Lung (tissue), 12 donors: ENCODE results near the gene ERBB4. TPM values are rescaled to one million over a fixed set of nuclear protein-coding genes. Genes with fewer than 3 reads are reported as not detected.

Experiments used
- ATAC-seq: fragments of 200-7000 bp; cut with Tn5 transposase; one replicate; pipeline ENCODE4 v1.9.1; 2020; ENCODE audit warnings: moderate number of reproducible peaks; ENCODE audit not compliant: insufficient read depth, low FRiP score
- DNase-seq, 3 donors: peaks; one replicate each; pipeline ENCODE4 v3.0.0-alpha.2; 2013 to 2017
- H3K27ac ChIP-seq, 2 donors: one replicate each; pipeline ENCODE4 v1.5.1; 2013; ENCODE audit warnings: mild to moderate bottlenecking in 2 of 2, moderate library complexity in 2 of 2, control low read depth in 1 of 2, inconsistent platforms in 1 of 2, low read depth in 1 of 2, low read length in 1 of 2
- H3K27me3 ChIP-seq, 3 donors: one replicate each; pipeline ENCODE4 v1.5.1; 2013; ENCODE audit warnings: low read length in 2 of 3; ENCODE audit not compliant: control insufficient read depth in 3 of 3, insufficient read depth in 3 of 3
- H3K36me3 ChIP-seq, 4 donors: one replicate each; pipeline ENCODE4 v1.5.1; 2013; ENCODE audit warnings: low read length in 4 of 4, mild to moderate bottlenecking in 1 of 4, moderate library complexity in 1 of 4; ENCODE audit not compliant: control insufficient read depth in 4 of 4, insufficient read depth in 4 of 4
- H3K4me1 ChIP-seq, 5 donors: one replicate each; pipeline ENCODE4 v1.5.1; 2013; ENCODE audit warnings: low read length in 5 of 5, mild to moderate bottlenecking in 2 of 5, moderate library complexity in 1 of 5; ENCODE audit not compliant: control insufficient read depth in 5 of 5, insufficient read depth in 5 of 5
- H3K4me3 ChIP-seq: one replicate; pipeline ENCODE4 v1.5.1; 2013; ENCODE audit warnings: mild to moderate bottlenecking, control low read depth, moderate library complexity
- H3K9ac ChIP-seq, 2 donors: one replicate each; pipeline ENCODE4 v1.5.1; 2013; ENCODE audit warnings: low read length in 2 of 2, control low read depth in 1 of 2; ENCODE audit not compliant: insufficient read depth in 1 of 2
- H3K9me3 ChIP-seq, 4 donors: one replicate each; pipeline ENCODE4 v1.5.1; 2013; ENCODE audit warnings: low read length in 3 of 4, mild to moderate bottlenecking in 1 of 4, moderate library complexity in 1 of 4; ENCODE audit not compliant: control insufficient read depth in 4 of 4, insufficient read depth in 3 of 4
- CTCF ChIP-seq: IDR thresholded peaks from 2 replicates; pipeline ENCODE4 v1.5.1; 2012; ENCODE audit warnings: mild to moderate bottlenecking; ENCODE audit errors: control extremely low read depth, extremely low read depth
- WGBS, 2 donors: extraction: QIAGEN DNeasy Blood & Tissue Kit; methylation state at CpG; one replicate each; pipeline ENCODE4 v1.1.7; 2013; 5-methylcytosine and 5-hydroxymethylcytosine counted together
- polyA plus RNA-seq, 2 donors: library from polyadenylated mRNA; stranded (reverse); fragments of 200-250 nt; gene quantifications; one replicate each; pipeline ENCODE4 v1.2.1, GENCODE V29; 2013
- total RNA-seq, 2 donors: library from RNA; depleted of rRNA in 1 of 2; stranded (reverse); fragments of >200 nt in 1 of 2; gene quantifications; one replicate each; pipeline ENCODE4 v1.2.1, GENCODE V29; 2014 to 2021
- donor health status: control.
- donor health status: control.
- donor health status: Bipolar disorder and iron deficiency.
- donor health status: healthy.
- donor health status: DM: yes; HTN: yes; CAD: no.

The ERBB4 gene
- total and polyA plus RNA-seq, 4 donors: 0.41 to 16.8 (median 5.3) TPM

DNA sequence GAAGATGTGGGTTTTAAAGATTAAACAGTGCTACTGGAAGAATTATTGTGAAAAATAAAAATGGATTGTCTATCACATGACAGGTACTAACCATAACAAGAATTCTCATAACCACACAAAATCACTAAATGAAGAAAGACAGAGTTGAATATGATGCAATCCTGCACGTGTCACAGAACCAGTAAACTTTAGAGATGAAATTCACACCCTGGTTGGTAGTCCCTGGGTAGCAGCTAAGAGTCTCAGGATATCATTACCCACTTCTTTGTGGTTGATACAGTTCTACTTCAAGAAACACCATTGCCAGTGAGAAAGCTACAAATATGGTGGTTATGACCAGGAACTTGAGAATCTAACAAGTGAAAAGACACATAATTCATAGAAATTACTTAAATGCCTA lies 450.2 kb downstream of the ERBB4 start:
- H3K4me3 ChIP-seq: no peak overlapping the region
- no peak overlapping the region for H3K9ac ChIP-seq
- no peaks in the 10 kb centered on the region for H3K27me3 ChIP-seq
- H3K4me1 ChIP-seq: no peaks in the 10 kb centered on the region
- no peak for TF ChIP-seq CTCF
- no peaks in the 10 kb centered on the region for H3K9me3 ChIP-seq
- no peak overlapping the region for H3K27ac ChIP-seq
- no peak for DNase-seq
- H3K36me3 ChIP-seq: no peaks in the 10 kb centered on the region
- ATAC-seq: no peak
- 46 to 55% methylated on average over 1 of the region's 1 CpG for WGBS, 2 donors

DNA sequence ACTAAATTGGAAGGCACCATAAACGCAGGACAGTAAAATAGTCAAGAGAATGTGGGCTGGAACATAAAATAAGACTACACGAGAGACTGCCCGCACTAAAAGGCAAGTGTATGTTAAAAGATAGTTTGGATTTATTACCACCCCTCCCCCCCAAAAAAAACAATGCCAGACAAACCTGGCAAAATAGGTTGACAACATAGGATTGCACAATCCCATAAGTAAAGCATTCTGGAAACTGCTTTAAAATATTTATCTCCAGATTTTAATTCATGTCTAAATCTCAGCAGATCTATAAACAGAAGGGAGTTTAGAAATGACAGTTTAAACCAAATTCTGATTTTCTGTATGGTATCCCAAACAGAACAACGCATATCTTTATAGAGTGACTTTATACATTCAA lies 455.1 kb downstream of the ERBB4 start:
- H3K27ac ChIP-seq: no peak overlapping the region
- ATAC-seq (no peak), DNase-seq (no peak)
- no peak overlapping the region for H3K4me3 ChIP-seq
- H3K27me3 ChIP-seq: no peaks in the 10 kb centered on the region
- no peaks in the 10 kb centered on the region for H3K9me3 ChIP-seq
- no peak for TF ChIP-seq CTCF
- H3K4me1 ChIP-seq: no peaks in the 10 kb centered on the region
- no peaks in the 10 kb centered on the region for H3K36me3 ChIP-seq
- 88 to 91% methylated on average over 4 of the region's 4 CpGs for WGBS, 2 donors
- no peak overlapping the region for H3K9ac ChIP-seq

GRCh38 chr2:212078103-212078502 lies 460.5 kb downstream of the ERBB4 start:
- Histone ChIP-seq H3K4me1 (no peaks in the 10 kb centered on the region), H3K9me3 (no peaks in the 10 kb centered on the region), H3K27ac (no peak overlapping the region), H3K9ac (no peak overlapping the region), H3K36me3 (no peaks in the 10 kb centered on the region), H3K27me3 (no peaks in the 10 kb centered on the region), H3K4me3 (no peak overlapping the region)
- WGBS, 2 donors: 67 to 85% methylated on average over 4 of the region's 4 CpGs
- DNase-seq (no peak), ATAC-seq (no peak)
- no peak for TF ChIP-seq CTCF

- DNase-seq: no peak
- H3K9me3 ChIP-seq: no peaks in the 10 kb centered on the region
- no peak overlapping the region for H3K4me3 ChIP-seq
- TF ChIP-seq CTCF: no peak
- ATAC-seq: no peak
- H3K4me1 ChIP-seq: no peaks in the 10 kb centered on the region
- no peak overlapping the region for H3K27ac ChIP-seq
- H3K36me3 ChIP-seq: no peaks in the 10 kb centered on the region
- WGBS, 2 donors: 46 to 48% methylated on average over 4 of the region's 4 CpGs
- H3K27me3 ChIP-seq: no peaks in the 10 kb centered on the region
- H3K9ac ChIP-seq: no peak overlapping the region
Observed at GRCh38 chr2:212076456-212076855, 462.1 kb downstream of the ERBB4 start.
